Peyer's patch (tissue), 4 donors: ENCODE results near the gene RUNDC1.

Source experiments
- POLR2A ChIP-seq, 2 donors: fragments of 450-650 bp; IDR thresholded peaks; one replicate each; pipeline ENCODE4 v1.5.1; 2017; ENCODE audit warnings: antibody characterized with exemption in 2 of 2, mild to moderate bottlenecking in 2 of 2, moderate library complexity in 2 of 2
- TF ChIP-seq, protein P1 (sequence below), 6 experiments: fragments of 450-650 bp in 4 of 6; fragments of 200-600 bp in 2 of 6; sonication (generic) in 1 of 6; IDR thresholded peaks; one replicate each; pipeline ENCODE4 v1.5.1; 2017 to 2019; ENCODE audit warnings: antibody characterized with exemption in 6 of 6, mild to moderate bottlenecking in 3 of 6, moderate library complexity in 1 of 6

DNA sequence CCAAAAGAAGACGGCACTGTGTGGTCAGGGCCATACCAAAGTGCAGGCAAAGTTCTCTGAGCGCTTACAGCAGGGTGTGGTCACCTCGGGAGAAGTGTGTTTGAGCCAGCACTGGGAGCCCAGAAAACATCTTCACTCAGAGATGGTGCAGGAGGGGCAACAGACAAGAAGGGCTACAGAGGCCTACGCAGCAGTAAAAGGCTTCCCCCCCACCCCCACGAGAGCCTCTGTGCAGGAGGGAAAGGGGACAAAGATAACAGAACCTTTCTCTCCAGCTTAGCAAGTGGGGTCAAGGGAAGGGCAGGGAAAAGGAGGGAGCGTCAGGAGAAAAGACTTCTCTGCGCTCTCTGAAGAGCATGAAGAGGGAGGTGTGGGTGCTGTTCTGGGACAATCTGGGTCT, 39.1 kb downstream of the RUNDC1 start:
- TF ChIP-seq, protein P1, sequence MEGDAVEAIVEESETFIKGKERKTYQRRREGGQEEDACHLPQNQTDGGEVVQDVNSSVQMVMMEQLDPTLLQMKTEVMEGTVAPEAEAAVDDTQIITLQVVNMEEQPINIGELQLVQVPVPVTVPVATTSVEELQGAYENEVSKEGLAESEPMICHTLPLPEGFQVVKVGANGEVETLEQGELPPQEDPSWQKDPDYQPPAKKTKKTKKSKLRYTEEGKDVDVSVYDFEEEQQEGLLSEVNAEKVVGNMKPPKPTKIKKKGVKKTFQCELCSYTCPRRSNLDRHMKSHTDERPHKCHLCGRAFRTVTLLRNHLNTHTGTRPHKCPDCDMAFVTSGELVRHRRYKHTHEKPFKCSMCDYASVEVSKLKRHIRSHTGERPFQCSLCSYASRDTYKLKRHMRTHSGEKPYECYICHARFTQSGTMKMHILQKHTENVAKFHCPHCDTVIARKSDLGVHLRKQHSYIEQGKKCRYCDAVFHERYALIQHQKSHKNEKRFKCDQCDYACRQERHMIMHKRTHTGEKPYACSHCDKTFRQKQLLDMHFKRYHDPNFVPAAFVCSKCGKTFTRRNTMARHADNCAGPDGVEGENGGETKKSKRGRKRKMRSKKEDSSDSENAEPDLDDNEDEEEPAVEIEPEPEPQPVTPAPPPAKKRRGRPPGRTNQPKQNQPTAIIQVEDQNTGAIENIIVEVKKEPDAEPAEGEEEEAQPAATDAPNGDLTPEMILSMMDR (IDR thresholded peaks at IDR 0.05) = no peak
- no peak for TF ChIP-seq POLR2A (IDR thresholded peaks at IDR 0.05)
